Peyer's patch (tissue), 4 donors: ENCODE measurements around the gene CRNN.

Experiments used
- CTCF ChIP-seq, 6 experiments: fragments of 450-650 bp in 4 of 6; fragments of 200-600 bp in 2 of 6; sonication (generic) in 1 of 6; IDR thresholded peaks; one replicate each; pipeline ENCODE4 v1.5.1; 2017 to 2019; ENCODE audit warnings: antibody characterized with exemption in 6 of 6, mild to moderate bottlenecking in 3 of 6, moderate library complexity in 1 of 6
- POLR2A ChIP-seq, 2 donors: fragments of 450-650 bp; IDR thresholded peaks; one replicate each; pipeline ENCODE4 v1.5.1; 2017; ENCODE audit warnings: antibody characterized with exemption in 2 of 2, mild to moderate bottlenecking in 2 of 2, moderate library complexity in 2 of 2

- no peak for TF ChIP-seq CTCF (IDR thresholded peaks at IDR 0.05)
- TF ChIP-seq POLR2A (IDR thresholded peaks at IDR 0.05), result no peak
Observed at GRCh38 chr1:152462636-152463035, 48.6 kb upstream of the CRNN start.
